Epithelial cell of esophagus (primary cell): ENCODE results near the gene PAQR8.
A peak's percentile ranks its signal among the peaks of the same experiment; 100 is the strongest.

ENCODE experiments used
- DNase-seq: peaks from one replicate; pipeline ENCODE4 v3.0.0; 2010; ENCODE audit warnings: low read depth
- H3K4me3 ChIP-seq: 2 replicates; pipeline ENCODE4 v1.5.1; 2011; ENCODE audit warnings: mild to moderate bottlenecking, low read length, control low read depth
- TF ChIP-seq, protein P1 (sequence below): IDR thresholded peaks from 2 replicates; pipeline ENCODE4 v1.5.1; 2011; ENCODE audit warnings: low read depth, mild to moderate bottlenecking, low read length, control low read depth, inconsistent platforms; ENCODE audit not compliant: insufficient read depth; ENCODE audit errors: missing control alignments

The PAQR8 gene

DNA sequence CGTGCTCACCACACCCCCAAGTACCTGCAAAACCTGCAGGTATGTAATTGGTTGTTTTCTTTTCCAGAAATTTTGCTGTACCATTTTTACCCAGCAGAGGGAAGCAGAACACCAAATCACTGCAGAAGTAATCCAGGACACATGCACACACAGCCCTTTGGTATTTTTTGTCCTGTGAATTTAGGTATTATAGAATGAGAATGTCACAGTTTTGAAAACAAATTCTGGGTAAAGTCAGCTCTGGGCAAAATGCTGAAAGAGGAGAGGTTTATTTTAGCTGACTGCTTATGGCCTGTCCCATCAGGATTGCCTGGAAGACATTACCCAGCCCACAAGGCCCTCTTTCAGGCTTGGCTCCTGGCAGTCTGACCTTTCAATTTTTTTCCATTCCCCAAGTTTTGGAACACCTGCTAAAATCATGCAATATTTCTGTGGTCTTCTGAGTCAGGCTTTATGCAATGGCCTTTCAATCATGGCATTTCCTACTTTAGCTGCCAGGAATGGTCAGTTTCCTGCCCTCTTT, 54.7 kb downstream of the PAQR8 start:
- H3K4me3 ChIP-seq = no peak overlapping the region
- DNase-seq = peak; percentile 79

DNA sequence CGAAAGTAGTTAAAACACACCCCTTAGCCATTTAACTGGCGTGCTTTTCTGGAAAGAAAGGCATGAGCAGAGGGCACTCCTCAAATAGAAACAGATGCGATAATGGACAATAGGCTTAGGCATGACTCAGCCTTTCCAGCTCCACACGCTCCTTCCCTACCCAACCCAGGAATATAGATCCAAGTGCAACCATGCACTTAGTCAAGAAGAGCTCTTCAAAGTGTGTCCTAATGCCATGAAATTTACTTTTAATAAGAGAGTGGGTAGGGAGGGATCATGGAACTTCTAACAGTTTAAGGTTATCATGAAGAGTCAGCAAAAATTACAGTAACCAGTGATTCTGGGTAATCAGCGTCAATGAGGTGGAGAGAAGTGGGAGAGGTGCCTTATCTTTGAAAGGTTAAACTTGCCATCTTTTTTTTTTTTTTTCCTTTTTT, 55.7 kb downstream of the PAQR8 start:
- no peak overlapping the region for H3K4me3 ChIP-seq
- DNase-seq = peak; percentile 65
- TF ChIP-seq, protein P1, sequence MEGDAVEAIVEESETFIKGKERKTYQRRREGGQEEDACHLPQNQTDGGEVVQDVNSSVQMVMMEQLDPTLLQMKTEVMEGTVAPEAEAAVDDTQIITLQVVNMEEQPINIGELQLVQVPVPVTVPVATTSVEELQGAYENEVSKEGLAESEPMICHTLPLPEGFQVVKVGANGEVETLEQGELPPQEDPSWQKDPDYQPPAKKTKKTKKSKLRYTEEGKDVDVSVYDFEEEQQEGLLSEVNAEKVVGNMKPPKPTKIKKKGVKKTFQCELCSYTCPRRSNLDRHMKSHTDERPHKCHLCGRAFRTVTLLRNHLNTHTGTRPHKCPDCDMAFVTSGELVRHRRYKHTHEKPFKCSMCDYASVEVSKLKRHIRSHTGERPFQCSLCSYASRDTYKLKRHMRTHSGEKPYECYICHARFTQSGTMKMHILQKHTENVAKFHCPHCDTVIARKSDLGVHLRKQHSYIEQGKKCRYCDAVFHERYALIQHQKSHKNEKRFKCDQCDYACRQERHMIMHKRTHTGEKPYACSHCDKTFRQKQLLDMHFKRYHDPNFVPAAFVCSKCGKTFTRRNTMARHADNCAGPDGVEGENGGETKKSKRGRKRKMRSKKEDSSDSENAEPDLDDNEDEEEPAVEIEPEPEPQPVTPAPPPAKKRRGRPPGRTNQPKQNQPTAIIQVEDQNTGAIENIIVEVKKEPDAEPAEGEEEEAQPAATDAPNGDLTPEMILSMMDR = no peak

More for the DNA sequence above, 54.7 kb downstream of the PAQR8 start:
- TF ChIP-seq, protein P1 = peak; percentile 84

DNA sequence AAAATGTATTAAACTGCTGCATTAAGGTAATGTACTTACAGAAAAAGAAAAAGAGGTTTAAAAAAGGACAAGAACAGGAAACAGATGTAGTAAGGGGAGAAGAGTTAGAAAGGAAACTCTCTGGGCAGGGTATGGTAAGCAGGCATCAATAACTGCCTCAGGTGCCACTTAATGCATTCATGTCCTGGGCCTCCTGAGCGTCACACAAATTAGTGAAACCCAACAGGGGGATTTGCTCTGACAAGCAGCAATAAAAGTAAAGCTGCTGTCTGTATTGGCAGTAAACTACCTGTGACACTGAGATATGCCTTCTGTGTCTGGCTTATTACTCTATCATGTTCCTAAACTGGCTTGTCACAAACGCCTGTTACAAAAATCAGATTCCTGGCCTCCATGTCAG, 56.7 kb downstream of the PAQR8 start:
- no peak for DNase-seq
- TF ChIP-seq, protein P1 = no peak
- H3K4me3 ChIP-seq = no peak overlapping the region

DNA sequence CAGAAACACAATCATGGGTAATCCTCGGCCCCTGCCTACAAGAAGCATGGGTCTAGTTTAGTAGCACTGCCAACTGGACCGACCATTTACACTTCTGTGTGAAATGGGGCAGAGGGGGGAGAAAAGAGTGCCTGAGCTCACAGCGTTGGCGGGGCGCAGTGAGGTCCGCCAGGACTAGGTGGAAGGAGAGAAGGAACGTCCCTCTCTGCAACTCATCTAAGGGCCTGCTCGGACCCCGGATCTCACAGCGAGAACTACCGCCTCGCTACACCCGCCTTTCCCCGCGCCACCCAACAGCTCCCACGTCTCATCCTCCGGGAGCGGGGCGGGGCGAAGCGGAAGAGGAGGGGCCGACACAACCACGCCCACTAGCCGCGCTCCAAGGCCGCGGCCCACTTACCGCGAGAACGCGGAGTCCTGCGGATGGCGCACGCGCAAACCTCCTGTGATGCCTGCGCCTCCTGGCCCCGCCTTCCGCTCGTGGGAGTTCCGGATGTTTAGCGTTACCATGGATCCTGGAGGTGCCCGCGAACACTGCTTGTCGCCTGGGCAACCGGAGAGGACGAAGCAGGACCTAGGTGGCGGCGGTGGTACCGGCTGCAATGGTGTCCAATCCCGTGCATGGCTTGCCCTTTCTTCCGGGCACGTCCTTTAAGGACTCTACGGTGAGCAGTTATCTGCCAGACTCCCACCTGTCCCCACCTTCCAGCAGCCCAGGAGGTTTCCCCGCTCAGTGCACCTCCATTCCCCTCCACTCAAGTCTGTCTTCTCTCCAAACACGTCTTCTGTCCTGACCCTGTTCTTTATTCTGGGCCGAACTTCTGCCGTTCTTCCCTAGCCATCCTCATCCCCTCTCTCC, 58.1 kb downstream of the PAQR8 start, which contains the start of gene EFHC1:
Gene EFHC1 (plus strand): TSS at position 534 of the 859 bp plus-strand sequence. CDS start 69 bp downstream, at position 603.
- DNase-seq = peak; percentile 98
- TF ChIP-seq, protein P1 = no peak
- H3K4me3 ChIP-seq = peak within 1 kb of the TSS; percentile 69

DNA sequence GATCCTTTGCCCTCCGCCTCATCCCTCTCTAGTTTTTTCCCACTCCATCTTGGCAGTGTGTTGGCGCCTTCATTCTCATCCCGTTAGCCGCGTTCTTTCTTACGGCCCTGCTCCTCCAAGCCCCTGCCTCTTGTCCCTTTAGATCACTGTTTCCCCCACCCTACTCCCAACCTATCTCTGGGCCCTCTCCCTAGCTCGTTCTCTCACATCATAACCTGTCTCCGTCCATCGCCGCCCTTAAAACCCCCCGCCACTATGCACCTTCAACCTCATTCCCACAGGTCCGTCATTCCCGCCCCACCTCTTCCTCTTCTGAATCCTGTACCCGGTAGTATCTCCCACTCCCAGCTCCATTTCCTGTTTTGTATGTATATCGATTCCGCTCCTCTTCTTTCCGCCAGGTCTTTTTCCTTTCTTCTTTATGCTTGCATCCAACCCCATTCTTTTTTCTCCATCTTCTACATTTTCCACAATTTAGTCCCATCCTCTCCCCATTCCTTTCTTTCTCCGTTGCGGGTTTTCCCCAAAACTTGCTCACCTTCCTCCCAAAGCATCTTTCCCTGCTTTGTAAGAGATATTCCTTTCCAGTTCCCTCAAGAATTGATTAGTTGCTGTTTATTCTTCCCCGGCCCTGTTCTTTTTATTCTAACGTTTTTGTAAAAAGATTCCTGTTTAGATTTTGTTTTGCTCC, 58.9 kb downstream of the PAQR8 start:
- peak overlapping the region; percentile 69 for H3K4me3 ChIP-seq
- TF ChIP-seq, protein P1 = no peak
- DNase-seq = peak; percentile 50

DNA sequence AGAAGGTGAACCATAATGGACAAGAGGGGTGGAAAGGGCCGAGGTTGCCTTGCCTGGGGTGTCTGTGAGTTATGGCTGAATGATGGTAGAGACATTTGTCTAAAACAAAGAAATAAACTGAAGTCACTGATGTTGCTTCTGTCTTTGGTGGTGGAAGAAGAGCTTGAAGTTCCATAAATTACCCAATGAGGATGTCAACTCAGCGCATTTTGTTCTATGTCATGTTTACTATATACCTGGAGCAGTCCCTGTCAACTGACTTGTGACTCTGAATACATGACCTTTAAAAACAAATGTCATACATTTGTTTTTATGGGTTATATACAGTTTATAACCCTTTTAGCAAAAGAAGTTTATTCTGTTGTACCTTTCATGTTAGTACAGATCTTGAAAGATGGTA, 60.2 kb downstream of the PAQR8 start:
- no peak overlapping the region for H3K4me3 ChIP-seq
- no peak for DNase-seq
- TF ChIP-seq, protein P1 = no peak
